Activated T-helper 17 cell treated with anti-CD3 and anti-CD28 coated beads, Interleukin-2, amount 50 U/mL, for 72 hours (primary cell): ENCODE measurements around the gene NPIPB6. TPM values are rescaled to one million over a fixed set of nuclear protein-coding genes. Genes with fewer than 3 reads are reported as not detected.
"Not testable (repeated sequence)": the region's sequence is repeated elsewhere in the genome, so short reads cannot be mapped to it uniquely, and the experiment has no call there.

ENCODE experiments used
- ATAC-seq: fragments of 150-1000 bp; cut with Tn5 transposase; replicated peaks from 2 replicates; pipeline ENCODE4 v1.10.0; 2021; ENCODE audit warnings: mild to moderate bottlenecking, moderate library complexity
- H3K27ac Mint-ChIP-seq: one replicate; pipeline ENCODE4 v1.8.0; 2022; ENCODE audit warnings: mixed read lengths
- H3K27me3 Mint-ChIP-seq: one replicate; pipeline ENCODE4 v1.8.0; 2022; ENCODE audit warnings: mixed read lengths
- H3K36me3 Mint-ChIP-seq: one replicate; pipeline ENCODE4 v1.8.0; 2022; ENCODE audit warnings: low read depth, mild to moderate bottlenecking, mixed read lengths
- H3K4me1 Mint-ChIP-seq: one replicate; pipeline ENCODE4 v1.8.0; 2022; ENCODE audit warnings: mixed read lengths
- H3K4me3 Mint-ChIP-seq: one replicate; pipeline ENCODE4 v1.8.0; 2022; ENCODE audit warnings: mild to moderate bottlenecking, mixed read lengths
- H3K9me3 Mint-ChIP-seq: one replicate; pipeline ENCODE4 v1.8.0; 2022; ENCODE audit warnings: mixed read lengths
- total RNA-seq, 2 donors: library from RNA; stranded (reverse); gene quantifications; one replicate each; pipeline ENCODE4 v1.2.3, GENCODE V29; 2022

The NPIPB6 gene
- total RNA-seq, 2 donors from 2014 or later: 2.9 to 5.1 TPM

GRCh38 chr16:28332632-28333031 is 30.7 kb downstream of the NPIPB6 start:
- H3K9me3 Mint-ChIP-seq, H3K36me3 Mint-ChIP-seq: not testable (repeated sequence)

GRCh38 chr16:28330981-28331380 is 32.3 kb downstream of the NPIPB6 start:
- not testable (repeated sequence) for H3K4me3 Mint-ChIP-seq, H3K27ac Mint-ChIP-seq, ATAC-seq, H3K27me3 Mint-ChIP-seq, H3K4me1 Mint-ChIP-seq, H3K36me3 Mint-ChIP-seq, H3K9me3 Mint-ChIP-seq

More at GRCh38 chr16:28332632-28333031, 30.7 kb downstream of the NPIPB6 start:
- H3K27ac Mint-ChIP-seq, ATAC-seq, H3K4me3 Mint-ChIP-seq, H3K4me1 Mint-ChIP-seq, H3K27me3 Mint-ChIP-seq: not testable (repeated sequence)

DNA sequence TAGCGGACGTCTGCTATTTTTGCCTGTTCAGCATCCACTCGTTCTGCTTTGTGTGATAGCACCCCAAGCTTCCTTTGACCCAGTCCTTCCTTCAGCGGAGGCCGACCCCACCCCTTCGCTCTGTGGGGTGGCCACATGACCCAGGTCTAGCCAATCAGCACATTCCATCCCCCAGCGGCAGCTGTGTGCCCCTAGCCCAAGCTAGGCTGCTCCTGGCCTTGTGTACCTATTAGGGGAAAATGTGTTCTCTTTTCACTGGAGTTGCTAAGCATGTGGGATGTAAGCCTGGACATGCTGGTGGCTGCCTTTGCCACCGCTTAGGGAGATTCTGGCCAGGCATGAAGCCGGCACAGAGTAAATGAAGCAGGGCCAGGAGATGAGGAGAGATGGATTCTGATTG is 33.1 kb downstream of the NPIPB6 start:
- peak; percentile 68 for ATAC-seq
- H3K27me3 Mint-ChIP-seq, H3K36me3 Mint-ChIP-seq, H3K27ac Mint-ChIP-seq, H3K4me1 Mint-ChIP-seq, H3K9me3 Mint-ChIP-seq, H3K4me3 Mint-ChIP-seq: not testable (repeated sequence)

GRCh38 chr16:28326881-28327610 is 36.3 kb downstream of the NPIPB6 start:
- Mint-ChIP-seq H3K27ac (no peak overlapping the region), H3K27me3 (no peaks in the 10 kb centered on the region), H3K9me3 (no peaks in the 10 kb centered on the region), H3K4me3 (no peak overlapping the region), H3K4me1 (no peaks in the 10 kb centered on the region), H3K36me3 (no peaks in the 10 kb centered on the region)
- ATAC-seq: peak; percentile 84

DNA sequence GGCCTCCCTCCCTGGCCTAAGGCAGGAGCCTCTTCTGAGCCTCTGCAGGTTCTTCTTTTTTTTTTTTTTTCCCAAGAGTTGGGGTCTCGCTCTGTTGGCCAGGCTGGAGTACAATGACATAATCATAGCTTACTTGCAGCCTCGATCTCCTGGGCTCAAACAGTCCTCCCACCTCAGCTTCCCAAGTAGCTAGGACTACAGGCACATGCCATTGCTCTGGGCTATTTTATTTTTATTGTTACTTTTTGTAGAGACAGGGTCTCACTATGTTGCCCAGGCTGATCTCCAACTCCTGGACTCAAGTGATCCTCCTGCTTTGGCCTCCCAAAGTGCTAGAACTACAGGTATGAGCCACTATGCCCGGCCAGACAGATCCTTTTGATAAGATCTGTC is 38.4 kb downstream of the NPIPB6 start:
- H3K9me3 Mint-ChIP-seq: no peaks in the 10 kb centered on the region
- H3K4me1 Mint-ChIP-seq: no peaks in the 10 kb centered on the region
- no peak overlapping the region for H3K4me3 Mint-ChIP-seq
- no peaks in the 10 kb centered on the region for H3K27me3 Mint-ChIP-seq
- no peaks in the 10 kb centered on the region for H3K36me3 Mint-ChIP-seq
- no peak overlapping the region for H3K27ac Mint-ChIP-seq
- no peak for ATAC-seq

DNA sequence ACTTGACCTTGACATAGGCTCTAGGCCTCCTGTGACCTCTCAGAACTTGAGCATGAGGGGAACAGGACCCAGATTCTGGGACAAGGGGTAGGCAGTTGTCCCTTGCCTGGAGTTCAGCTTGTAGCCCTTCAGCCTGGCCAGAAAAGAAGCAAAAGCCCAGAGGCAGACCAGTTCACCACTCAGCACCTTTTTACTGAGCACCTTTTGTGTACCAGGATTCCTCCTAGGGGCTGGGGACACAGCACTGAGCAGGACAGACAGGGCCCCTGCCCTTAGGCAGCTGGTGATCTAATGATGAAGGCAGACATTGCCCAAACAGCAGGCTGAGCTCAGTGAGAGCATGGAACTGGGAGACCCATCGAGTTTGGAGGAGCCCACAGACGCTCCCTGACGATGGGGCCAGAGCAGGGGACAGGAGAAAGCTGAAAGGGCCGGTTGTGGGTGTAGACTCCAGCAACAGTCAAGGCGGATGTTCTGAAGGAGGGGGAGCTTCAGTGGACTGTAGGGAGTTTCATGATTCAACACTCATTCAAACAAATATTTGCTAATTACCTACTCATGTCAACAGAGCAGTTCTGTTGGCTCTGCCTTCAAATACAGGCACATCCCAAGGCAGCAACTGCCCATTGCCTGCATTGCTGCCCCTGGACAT is 38.9 kb downstream of the NPIPB6 start:
- H3K36me3 Mint-ChIP-seq: peaks cover 4% of the 10 kb centered on the region
- no peaks in the 10 kb centered on the region for H3K9me3 Mint-ChIP-seq
- no peak overlapping the region for H3K4me3 Mint-ChIP-seq
- no peaks in the 10 kb centered on the region for H3K4me1 Mint-ChIP-seq
- no peak for ATAC-seq
- H3K27me3 Mint-ChIP-seq: no peaks in the 10 kb centered on the region
- no peak overlapping the region for H3K27ac Mint-ChIP-seq

- Mint-ChIP-seq H3K4me1 (peaks cover 3% of the 10 kb centered on the region), H3K27me3 (no peaks in the 10 kb centered on the region), H3K9me3 (no peaks in the 10 kb centered on the region), H3K4me3 (no peak overlapping the region), H3K27ac (no peak overlapping the region), H3K36me3 (peaks cover 9% of the 10 kb centered on the region)
- peak; percentile 59 for ATAC-seq
These were observed 41.5 kb downstream of the NPIPB6 start for GRCh38 chr16:28321700-28322411.

GRCh38 chr16:28320741-28321140 is 42.6 kb downstream of the NPIPB6 start:
- Mint-ChIP-seq H3K9me3 (no peaks in the 10 kb centered on the region), H3K36me3 (peaks cover 9% of the 10 kb centered on the region), H3K4me1 (peaks cover 3% of the 10 kb centered on the region), H3K4me3 (no peak overlapping the region), H3K27me3 (no peaks in the 10 kb centered on the region), H3K27ac (no peak overlapping the region)
- ATAC-seq: no peak

DNA sequence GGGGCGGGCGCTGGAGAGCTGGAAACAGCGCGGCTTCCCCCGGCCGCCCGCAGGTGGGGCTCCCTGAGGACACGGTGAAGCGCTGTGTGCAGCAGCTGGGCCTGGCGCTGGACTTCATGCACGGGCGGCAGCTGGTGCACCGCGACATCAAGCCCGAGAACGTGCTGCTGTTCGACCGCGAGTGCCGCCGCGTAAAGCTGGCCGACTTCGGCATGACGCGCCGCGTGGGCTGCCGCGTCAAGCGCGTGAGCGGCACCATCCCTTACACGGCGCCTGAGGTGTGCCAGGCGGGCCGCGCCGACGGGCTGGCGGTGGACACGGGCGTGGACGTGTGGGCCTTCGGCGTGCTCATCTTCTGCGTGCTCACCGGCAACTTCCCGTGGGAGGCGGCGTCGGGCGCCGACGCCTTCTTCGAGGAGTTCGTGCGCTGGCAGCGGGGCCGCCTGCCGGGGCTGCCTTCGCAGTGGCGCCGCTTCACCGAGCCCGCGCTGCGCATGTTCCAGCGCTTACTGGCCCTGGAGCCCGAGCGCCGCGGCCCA is 43.2 kb downstream of the NPIPB6 start:
- Mint-ChIP-seq H3K27ac (no peak overlapping the region), H3K27me3 (no peaks in the 10 kb centered on the region), H3K4me1 (peaks cover 3% of the 10 kb centered on the region), H3K9me3 (no peaks in the 10 kb centered on the region), H3K36me3 (peaks cover 9% of the 10 kb centered on the region), H3K4me3 (no peak overlapping the region)
- ATAC-seq: no peak

- no peaks in the 10 kb centered on the region for H3K9me3 Mint-ChIP-seq
- no peak overlapping the region for H3K27ac Mint-ChIP-seq
- H3K36me3 Mint-ChIP-seq: peaks cover 9% of the 10 kb centered on the region
- ATAC-seq: no peak
- no peaks in the 10 kb centered on the region for H3K27me3 Mint-ChIP-seq
- peaks cover 3% of the 10 kb centered on the region for H3K4me1 Mint-ChIP-seq
- no peak overlapping the region for H3K4me3 Mint-ChIP-seq
These were observed 43.8 kb downstream of the NPIPB6 start for GRCh38 chr16:28319476-28320022.

DNA sequence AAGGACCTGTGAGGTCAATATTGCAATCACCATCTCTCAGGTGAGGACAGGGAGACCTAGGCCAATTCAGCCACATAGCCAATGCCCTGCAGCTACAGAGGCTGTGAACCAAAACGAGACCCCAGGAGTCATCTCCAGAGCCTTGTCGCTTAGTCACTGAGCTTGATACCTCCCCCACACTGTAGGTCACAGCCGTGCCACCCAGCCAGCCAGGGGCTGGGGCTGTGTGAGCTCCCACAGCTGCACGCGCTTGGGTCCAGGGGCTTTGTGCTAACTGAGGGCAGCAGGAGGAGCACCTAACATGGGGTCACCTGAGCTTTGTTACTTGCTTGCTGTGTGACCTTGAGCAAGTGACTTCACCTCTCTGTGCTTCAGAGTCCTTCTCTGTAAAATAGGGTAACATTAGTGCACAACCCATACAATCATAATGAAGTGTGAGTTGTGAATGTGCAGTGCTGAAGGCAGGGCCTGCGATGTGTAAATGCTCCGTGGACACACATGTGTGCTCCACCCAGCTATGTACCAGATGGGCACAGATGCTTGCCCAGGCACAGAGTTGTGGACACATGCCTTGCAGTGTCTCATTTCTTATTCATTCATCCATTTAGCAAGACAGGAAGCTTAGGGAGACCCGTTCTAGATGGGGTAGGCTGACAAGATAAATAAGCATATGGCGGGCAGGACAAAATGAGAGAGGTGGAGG is 45.1 kb downstream of the NPIPB6 start:
- Mint-ChIP-seq H3K27me3 (no peaks in the 10 kb centered on the region), H3K9me3 (no peaks in the 10 kb centered on the region), H3K27ac (no peak overlapping the region), H3K36me3 (peaks cover 9% of the 10 kb centered on the region), H3K4me1 (peaks cover 3% of the 10 kb centered on the region), H3K4me3 (no peak overlapping the region)
- peak; percentile 50 for ATAC-seq

GRCh38 chr16:28317040-28317880 is 46.0 kb downstream of the NPIPB6 start:
- Mint-ChIP-seq H3K27ac (no peak overlapping the region), H3K4me3 (peak overlapping the region; percentile 21), H3K9me3 (no peaks in the 10 kb centered on the region), H3K36me3 (peaks cover 9% of the 10 kb centered on the region), H3K27me3 (no peaks in the 10 kb centered on the region), H3K4me1 (peaks cover 7% of the 10 kb centered on the region)
- peak; percentile 81 for ATAC-seq

DNA sequence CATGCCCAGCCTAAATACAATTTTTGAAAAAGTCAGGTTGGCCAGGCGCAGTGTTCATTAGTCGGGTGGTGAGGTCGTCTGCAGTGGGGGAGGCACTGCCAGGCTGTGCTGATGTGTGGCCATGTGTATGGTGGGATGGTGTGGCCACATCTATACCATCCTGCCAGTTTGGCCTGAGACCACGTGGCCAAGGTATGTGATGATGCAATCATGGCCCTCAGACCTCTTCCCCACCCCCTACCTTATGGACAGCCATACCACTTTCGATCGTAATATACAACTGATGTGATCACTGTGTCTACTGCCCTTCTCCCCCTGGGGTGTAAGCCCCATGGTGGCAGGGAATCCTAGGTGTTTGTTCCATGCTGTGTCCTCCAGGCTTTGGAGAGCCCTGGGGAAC is 47.3 kb downstream of the NPIPB6 start:
- no peak overlapping the region for H3K4me3 Mint-ChIP-seq
- H3K9me3 Mint-ChIP-seq: no peaks in the 10 kb centered on the region
- H3K36me3 Mint-ChIP-seq: peaks cover 9% of the 10 kb centered on the region
- H3K4me1 Mint-ChIP-seq: peaks cover 15% of the 10 kb centered on the region
- H3K27me3 Mint-ChIP-seq: no peaks in the 10 kb centered on the region
- no peak overlapping the region for H3K27ac Mint-ChIP-seq
- no peak for ATAC-seq
